GM19372 (cell line): ENCODE measurements around the gene C12orf75.
"Not testable (repeated sequence)": the region's sequence is repeated elsewhere in the genome, so short reads cannot be mapped to it uniquely, and the experiment has no call there.

Experiments
- ATAC-seq: cut with Tn5 transposase; IDR thresholded peaks from one replicate; pipeline ENCODE4 v1.9.1; 2021; ENCODE audit warnings: mild to moderate bottlenecking, low read depth, moderate library complexity; ENCODE audit not compliant: unreplicated experiment

Gene C12orf75

GRCh38 chr12:105334001-105334400, 3.5 kb downstream of the C12orf75 start:
- no peak for ATAC-seq

- ATAC-seq: no peak
Observed at GRCh38 chr12:105334582-105334981, 4.1 kb downstream of the C12orf75 start.

- ATAC-seq: no peak
Observed at GRCh38 chr12:105335856-105336255, 5.4 kb downstream of the C12orf75 start.

- ATAC-seq: no peak
Observed at GRCh38 chr12:105336411-105336810, 5.9 kb downstream of the C12orf75 start.

GRCh38 chr12:105337391-105337790, 6.9 kb downstream of the C12orf75 start:
- ATAC-seq: no peak

- ATAC-seq: no peak
Observed at GRCh38 chr12:105338966-105339365, 8.5 kb downstream of the C12orf75 start.

GRCh38 chr12:105341010-105341409, 10.5 kb downstream of the C12orf75 start:
- ATAC-seq: no peak

- not testable (repeated sequence) for ATAC-seq
Observed at GRCh38 chr12:105341620-105342019, 11.1 kb downstream of the C12orf75 start.

- ATAC-seq: no peak
Observed at GRCh38 chr12:105342464-105342863, 12.0 kb downstream of the C12orf75 start.

- no peak for ATAC-seq
Observed at GRCh38 chr12:105343836-105344235, 13.3 kb downstream of the C12orf75 start.

- no peak for ATAC-seq
Observed at GRCh38 chr12:105347499-105347898, 17.0 kb downstream of the C12orf75 start.

GRCh38 chr12:105348142-105348541, 17.7 kb downstream of the C12orf75 start:
- ATAC-seq: no peak

GRCh38 chr12:105348561-105348960, 18.1 kb downstream of the C12orf75 start:
- ATAC-seq: no peak

GRCh38 chr12:105349138-105349537, 18.6 kb downstream of the C12orf75 start:
- ATAC-seq: no peak

- ATAC-seq: peak; percentile 60
Observed at GRCh38 chr12:105351523-105351922, 21.0 kb downstream of the C12orf75 start.

- peak; percentile 87 for ATAC-seq
Observed at GRCh38 chr12:105352052-105352451, 21.6 kb downstream of the C12orf75 start.

- ATAC-seq: no peak
Observed at GRCh38 chr12:105352940-105353635, 22.6 kb downstream of the C12orf75 start.

GRCh38 chr12:105355752-105356151, 25.3 kb downstream of the C12orf75 start:
- ATAC-seq: no peak

GRCh38 chr12:105357162-105357691, 26.7 kb downstream of the C12orf75 start:
- peak; percentile 73 for ATAC-seq

- ATAC-seq: no peak
Observed at GRCh38 chr12:105358789-105359188, 28.3 kb downstream of the C12orf75 start.

- ATAC-seq: no peak
Observed at GRCh38 chr12:105359856-105360255, 29.4 kb downstream of the C12orf75 start.

GRCh38 chr12:105363890-105364289, 33.4 kb downstream of the C12orf75 start:
- ATAC-seq: no peak
